C4-2B (cell line): ENCODE data around the gene CNPPD1.

Experiments used
- H3K27ac ChIP-seq: fragments of 450-650 bp; 2 replicates; pipeline ENCODE4 v1.5.1; 2017
- CTCF ChIP-seq: fragments of 450-650 bp; conservative IDR thresholded peaks from 2 replicates; pipeline ENCODE4 v1.5.1; 2017; ENCODE audit warnings: mild to moderate bottlenecking
- ZFX ChIP-seq: fragments of 450-650 bp; IDR thresholded peaks from 2 replicates; pipeline ENCODE4 v1.6.1; 2017

The CNPPD1 gene

GRCh38 chr2:219176818-219177551 lies at the start of gene CNPPD1:
Gene CNPPD1, minus strand, starts transcription at chr2:219176925. Its CDS starts 97 bp downstream, at chr2:219176828.
- peak within 1 kb of the TSS; percentile 89 for H3K27ac ChIP-seq
- TF ChIP-seq ZFX (no peak), CTCF (no peak; the same call in 1 of the 2 replicates)

GRCh38 chr2:219225350-219225749 lies 48.6 kb upstream of the CNPPD1 start:
- H3K27ac ChIP-seq: no peak overlapping the region
- no peak for TF ChIP-seq ZFX
- TF ChIP-seq CTCF: no peak

- H3K27ac ChIP-seq: no peak overlapping the region
- TF ChIP-seq CTCF: no peak
These were observed 47.3 kb upstream of the CNPPD1 start for GRCh38 chr2:219223831-219224610.

GRCh38 chr2:219221957-219222518 lies 45.3 kb upstream of the CNPPD1 start:
- TF ChIP-seq ZFX (no peak), CTCF (no peak)
- no peak overlapping the region for H3K27ac ChIP-seq

GRCh38 chr2:219220652-219221402 lies 44.1 kb upstream of the CNPPD1 start:
- no peak for TF ChIP-seq ZFX
- no peak for TF ChIP-seq CTCF
- H3K27ac ChIP-seq: no peak overlapping the region

GRCh38 chr2:219219784-219220532 lies 43.2 kb upstream of the CNPPD1 start:
- TF ChIP-seq ZFX (no peak), CTCF (no peak)
- H3K27ac ChIP-seq: peak overlapping the region; percentile 94
